Skin of body (tissue), 2 donors: ENCODE data around the gene CYB561D2. TPM values are rescaled to one million over a fixed set of nuclear protein-coding genes. Genes with fewer than 3 reads are reported as not detected.

Experiments
- DNase-seq: peaks from one replicate; lab custom pipeline; 2025; lab: John Stamatoyannopoulos, UW
- total RNA-seq: library from RNA; depleted of rRNA; stranded (reverse); fragments of >200 nt; gene quantifications from one replicate; pipeline ENCODE4 v1.2.3, GENCODE V29; 2014

The CYB561D2 gene
- total RNA-seq, 1 donor from 2014 or later, result 12.2 TPM

DNA sequence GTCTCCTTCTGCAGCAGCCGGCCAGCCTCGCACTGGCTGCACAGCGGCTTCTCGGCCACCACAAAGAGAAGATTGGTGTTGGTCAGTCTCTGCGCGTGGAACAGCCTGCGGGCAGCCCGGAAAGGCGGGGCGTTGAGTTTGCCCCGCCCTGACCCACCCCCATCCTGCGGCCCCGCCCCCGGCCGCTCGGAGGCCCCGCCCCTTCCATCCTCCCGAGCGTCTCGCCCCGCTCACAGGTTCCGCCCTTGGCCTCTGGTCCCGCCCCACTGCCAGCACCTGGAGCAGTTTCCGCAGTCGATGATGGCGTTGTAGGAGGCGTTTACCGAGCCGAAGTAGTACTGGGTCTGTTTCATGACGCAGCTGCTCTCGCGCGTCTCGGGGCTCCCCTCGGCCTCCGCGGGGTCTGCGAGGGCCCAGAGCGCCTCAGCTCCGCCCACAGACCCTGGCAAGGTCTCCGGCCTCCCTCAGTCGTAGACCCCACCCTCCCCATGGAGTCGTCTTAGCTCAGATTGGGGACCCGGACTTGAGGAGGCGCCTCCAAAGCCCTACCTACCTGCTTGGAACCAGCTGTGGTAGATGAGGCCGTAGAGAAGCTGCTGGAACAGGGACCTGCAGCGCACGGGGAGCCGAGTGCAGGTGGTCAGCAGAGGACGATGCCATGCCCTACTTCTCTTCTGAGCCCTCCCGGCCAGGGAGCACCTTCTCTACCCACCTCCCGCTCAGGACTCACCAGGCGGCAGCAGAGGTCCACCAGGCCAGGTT lies 14.6 kb downstream of the CYB561D2 start:
- peak; percentile 41 for DNase-seq

DNA sequence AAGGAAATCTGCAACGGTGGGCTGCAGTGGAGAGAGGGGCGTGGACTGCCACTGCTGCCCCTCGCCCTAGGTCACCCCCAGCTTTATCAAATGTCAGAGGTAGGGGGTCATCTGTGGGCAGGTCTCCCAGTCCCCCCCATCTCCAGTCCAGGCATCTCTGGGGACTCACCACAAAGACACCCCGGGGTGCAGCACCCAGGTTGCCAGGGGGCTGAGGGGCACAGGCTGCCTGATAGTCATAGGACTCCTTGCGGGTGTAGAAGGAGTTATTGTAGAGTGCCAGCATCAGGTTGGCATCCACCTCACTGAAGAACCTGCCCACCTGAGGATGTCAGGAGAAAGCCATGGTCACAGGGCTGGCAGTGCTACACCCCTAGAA lies 15.2 kb downstream of the CYB561D2 start:
- DNase-seq, result no peak

DNA sequence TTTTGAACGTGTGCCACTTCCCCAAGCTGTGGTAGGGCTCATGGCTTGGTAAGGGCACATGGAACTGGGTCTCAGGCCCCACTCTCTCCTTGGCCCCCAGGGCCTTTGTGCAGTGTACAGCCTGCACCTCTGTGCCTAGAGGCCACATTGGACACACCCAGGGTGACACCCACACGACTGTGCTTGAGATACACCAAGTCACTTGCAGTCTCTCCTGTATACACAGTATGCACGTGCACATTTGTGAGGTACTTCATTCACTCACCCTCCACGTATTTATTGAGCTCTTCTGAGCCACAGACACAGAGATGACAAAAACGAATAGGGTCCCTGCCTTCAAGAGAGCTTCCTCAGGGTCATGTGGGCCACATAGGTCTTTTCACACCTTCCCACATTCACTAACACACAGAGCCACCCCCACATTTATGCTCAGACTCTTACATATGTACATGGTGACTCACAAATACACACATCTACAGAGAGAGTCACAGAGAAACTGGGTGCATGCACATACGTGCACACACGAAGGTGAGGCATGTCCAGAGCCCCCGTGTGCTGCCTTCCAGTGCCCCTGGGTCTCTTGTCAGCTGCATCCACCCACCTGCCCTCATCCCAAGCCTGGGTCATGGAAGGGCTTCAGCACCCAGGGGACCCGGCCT lies 18.5 kb downstream of the CYB561D2 start:
- DNase-seq, result no peak

DNA sequence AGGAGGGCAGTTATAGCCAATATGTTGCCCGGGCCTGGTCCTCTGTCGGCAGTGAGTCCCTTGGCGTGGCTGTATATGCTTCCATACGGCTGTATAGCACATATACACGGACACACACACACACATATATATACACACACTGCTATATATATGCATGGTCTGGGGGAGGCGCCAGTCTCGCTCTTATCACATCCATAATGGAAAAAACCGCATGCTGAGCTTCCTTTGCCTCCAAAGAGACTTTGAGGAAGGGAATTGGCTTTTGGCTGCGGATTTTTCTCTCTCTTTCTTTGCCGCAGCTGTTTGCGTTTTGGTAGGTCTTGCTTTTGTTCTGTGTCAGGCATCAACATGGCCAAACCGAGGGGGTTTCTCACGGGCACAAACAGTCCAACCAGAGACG lies 19.9 kb downstream of the CYB561D2 start:
- DNase-seq, result peak; percentile 78

DNA sequence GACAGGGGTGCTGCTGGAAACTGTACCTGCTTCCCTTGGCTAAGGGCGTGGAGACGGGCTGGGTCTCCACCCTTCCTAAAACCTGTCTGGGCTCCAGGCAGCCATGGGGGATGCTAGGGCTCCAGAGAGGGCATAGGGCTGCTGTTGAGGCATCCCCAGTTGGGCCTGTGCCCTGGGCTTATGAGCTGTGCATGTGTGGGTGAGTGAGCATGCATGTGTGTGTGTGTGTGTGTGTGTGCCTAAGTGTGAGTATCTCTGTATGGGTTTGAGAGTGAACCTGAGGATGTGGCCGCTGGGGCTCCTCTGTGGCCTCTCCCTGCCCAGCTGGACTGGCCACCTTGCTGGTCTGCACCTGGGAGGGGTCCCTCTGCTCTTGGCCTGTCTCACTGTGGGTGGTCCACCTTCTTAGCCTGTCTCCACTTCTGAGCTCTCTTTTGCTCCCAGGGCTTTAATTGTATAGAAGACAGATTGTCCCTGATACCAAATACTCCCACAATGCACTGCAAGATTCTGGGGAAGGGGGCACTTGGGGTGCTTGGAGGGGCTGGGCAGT lies 20.5 kb downstream of the CYB561D2 start:
- no peak for DNase-seq

DNA sequence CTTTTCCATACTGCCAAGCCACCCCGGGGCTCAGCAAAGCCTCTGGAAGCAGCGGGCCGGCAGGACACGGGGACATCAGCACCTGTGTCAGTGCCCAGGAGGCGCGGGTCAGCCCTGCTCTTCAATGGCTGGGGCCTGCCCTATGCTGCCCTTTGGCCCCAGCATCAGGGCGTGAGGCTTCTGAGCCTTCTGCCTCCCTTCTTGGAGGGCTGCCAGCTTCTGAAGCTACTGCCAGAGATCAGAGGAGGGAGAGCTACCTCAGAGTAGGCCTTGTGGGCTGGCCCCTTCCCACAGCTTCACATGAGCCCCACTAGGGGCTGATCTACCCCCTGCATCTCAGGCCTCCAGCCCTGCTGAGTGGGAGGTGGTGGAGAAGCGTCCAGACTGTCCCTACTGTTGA lies 21.7 kb downstream of the CYB561D2 start:
- DNase-seq, result no peak

DNA sequence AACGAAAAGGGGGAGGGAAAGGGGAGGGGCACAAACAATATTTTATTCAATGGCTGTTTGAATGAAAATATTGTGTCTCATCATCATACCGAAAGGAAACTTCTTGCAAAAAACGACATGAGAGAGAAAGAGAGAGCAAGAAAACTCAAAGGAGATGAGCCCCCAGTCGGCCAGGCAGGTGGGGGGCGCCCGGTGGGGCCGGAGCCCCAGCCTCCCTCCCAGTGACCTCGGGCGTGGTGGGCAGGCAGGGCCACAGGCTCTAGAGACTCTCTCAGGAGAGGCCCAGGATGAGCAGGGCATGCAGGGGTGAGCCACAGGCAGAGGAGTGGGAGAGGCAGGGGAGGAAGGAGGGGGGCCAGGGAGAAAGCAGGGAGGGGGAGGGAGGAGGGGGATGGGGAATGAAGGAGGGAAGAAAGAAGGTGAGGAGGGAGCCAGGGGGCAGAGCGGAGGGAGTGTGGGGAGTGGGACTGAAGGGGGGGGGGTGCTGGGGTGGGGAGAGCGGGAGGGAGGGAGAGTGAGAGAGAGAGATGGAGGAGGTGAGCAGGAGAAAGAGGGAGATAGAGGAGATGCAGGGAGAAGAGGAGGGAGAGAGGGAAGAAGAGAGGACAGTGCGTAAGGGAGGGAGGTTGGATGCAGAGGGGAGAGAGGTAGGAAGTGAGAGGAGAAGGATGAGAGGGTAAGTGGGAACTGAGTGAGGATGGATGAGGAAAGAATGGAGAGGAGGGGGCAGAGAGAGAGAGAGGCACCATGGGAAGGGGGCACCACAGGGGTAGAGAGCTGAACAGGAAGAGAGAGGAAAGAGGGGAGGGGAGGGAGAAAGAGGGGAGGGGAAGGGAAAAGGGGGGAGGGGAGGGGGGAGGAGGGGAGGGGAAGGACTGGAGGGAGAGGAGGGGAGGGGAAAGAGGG lies 22.7 kb downstream of the CYB561D2 start:
- DNase-seq, result no peak

DNA sequence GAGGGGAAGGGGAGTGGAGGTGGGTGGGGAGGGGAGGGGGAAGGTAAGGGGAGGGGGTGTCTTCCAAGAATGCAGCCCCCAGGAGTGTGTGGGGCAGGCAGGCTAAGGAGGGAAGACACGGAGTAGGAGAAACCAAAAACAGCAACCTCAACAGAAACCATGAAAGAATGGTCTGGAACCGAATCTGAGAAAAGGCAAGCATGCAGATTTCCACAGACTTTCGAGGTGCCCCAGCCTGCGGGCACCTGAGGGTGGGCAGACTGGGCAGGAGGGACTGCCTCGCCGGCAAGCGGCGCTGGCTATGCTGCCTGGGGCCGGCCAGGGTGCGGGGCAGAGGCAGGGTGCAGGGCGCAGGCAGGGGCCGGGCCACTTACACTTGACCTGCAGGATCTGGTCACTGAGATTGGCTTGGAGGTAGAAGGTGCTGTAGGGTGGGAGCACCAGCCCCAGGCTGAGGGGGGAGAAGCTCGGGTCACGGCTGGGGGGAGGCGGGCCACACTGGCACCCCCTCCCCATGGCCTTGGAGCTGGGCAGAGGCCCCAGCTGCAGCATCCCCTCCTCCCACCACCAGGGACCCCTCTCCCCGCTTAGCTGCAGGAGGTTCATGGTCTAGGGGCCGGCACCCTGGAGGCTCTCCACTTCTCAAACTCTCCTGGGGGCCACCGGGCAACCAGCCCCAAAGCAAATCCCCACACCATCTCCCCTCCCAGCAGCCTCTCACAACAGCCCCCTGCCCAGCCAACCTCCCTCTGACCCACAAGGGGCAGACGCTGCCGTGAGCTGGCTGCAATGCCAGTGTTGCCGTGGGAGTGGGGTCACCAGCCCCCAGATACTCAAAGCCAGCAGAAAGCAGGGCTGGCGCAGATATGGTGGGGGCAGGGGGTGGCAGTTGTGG lies 23.9 kb downstream of the CYB561D2 start:
- DNase-seq, result no peak

DNA sequence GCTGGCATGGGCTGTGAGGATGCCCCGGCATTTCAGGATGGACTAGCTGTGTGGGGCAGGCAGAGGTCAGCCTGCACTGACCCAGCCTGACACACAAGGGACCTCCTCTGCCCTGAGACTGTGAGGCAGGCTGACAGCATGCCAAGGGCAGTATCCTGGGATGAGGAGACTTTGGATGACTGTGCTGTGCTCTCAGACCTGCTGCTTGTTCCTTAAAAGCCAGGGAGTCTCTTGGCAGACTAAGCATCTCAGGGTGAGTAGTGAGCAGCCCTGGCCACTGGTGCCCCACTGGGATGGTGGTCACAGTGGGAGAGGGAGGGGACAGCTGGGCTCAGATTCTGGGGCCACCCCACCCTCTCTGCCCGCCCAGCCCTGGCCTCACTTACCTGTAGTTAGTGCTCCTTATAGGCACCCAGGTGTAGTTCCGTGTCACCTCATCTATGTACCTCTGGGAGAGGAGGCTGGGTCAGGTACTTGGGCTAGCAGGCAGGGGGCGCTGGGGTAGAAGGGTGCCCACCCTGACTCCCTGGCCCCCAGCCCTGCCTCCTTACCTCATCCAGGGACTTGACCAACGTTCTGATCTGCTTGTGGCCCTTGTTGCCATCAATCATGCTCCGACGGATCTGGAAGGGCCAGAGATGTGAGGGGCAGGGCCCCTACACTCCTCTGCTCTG lies 24.7 kb downstream of the CYB561D2 start:
- DNase-seq, result no peak

DNA sequence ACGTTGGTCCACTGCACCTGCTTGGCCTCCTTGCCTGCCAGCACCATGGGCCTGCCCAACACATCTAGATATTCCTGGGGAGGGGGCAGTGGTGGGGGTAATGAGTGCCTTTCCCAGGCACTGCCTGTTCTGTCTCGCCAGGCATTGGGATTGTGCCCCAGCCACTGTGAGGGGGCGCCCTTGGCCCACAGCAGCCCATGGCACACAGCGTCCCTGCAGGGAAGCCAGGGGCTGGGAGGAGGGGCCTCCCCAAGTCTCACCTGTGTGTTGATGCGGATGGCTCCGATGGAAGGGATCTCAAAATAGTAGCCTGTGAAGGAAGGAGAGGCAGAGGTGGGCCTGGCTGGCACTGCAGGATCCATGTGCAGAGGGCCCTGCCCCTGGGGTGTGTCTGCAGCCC lies 27.4 kb downstream of the CYB561D2 start:
- no peak for DNase-seq

DNA sequence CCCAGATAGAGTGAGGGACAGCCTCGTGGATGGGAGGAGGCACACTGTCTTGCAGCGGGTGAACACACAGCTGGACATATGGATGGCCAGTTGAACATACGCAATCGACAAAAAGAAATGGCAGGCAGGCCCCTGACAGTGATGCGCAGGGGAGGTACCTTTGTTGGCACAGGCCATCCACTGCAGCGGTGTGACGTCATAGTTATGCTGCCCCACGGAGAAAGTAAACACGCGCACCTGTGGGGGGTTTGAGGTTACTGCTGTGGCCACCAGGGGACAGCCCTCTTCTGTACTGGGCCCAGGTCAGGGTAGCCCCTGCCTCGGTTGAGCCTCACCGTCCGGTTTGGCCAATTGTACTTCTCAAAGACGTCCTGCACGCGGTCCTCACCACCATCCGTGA lies 28.1 kb downstream of the CYB561D2 start:
- no peak for DNase-seq

DNA sequence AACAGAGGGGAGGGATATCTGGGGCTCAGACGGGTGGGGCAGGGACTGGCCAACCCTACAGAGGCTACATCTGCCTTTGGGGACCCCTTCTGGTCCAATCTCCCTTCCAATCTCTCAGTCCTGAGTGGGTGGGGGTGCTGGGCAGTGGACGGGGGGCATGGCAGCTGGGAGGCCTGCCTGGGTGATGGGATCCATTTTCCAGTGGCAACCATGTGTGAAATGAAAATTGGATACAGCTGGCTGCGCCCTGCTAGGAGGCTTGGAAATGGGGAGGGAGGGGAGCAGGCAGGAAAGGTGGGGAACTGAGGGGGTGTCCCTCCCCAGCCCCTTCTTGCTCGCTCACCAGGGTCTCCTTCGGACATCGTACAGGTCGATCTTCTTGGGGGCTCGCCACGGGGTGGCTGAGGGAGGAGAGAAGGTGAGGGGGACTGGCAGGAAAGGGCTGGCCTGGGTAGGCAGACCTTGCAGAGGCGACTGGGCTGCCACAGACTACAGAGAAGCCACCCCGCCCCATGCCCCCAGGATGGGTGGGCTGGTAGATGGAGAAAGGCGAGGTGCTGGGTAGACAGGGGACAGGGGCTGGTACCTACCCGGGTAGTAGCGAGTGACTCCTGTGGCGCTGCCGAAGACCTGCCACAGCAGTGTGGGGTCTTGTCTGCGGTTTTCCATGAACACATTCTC lies 29.9 kb downstream of the CYB561D2 start:
- DNase-seq, result no peak

DNA sequence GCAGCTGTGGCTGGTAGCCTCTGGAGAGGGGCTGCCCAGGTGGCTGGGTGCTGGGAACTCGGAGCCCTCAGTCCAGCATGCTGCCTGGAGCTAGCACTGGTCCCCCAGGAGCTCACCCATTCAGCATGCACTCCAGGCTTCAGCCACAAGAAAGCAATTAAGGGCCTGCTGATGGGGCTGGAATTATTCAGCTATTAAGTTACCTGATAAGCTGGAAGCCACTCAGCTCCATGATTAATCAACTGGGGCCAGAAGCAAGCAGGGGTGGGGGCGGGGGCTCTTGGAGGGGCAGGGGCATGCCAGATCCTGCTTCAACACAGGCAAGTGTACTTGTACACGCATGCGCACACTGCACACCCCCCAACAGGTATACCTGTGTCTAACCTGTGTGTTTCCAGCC lies 30.7 kb downstream of the CYB561D2 start:
- no peak for DNase-seq

DNA sequence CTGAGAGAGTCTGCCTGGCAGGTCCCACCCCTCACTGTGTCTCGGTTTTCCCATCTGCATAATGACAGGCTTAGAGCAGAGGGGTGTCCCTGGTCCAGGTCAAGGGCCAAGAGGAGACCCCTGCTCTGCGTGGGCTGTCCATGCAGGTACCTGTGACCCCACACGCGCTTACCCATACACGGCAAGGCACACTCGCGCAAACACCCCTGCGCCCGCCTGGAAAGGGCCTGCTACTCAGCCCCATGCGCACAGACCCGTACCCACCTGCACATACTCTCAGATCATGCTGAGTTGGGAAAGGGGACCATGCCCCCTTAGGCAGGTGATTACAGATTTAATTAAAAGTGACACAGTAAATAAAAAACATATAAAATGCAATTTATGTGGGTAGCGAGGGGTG lies 32.1 kb downstream of the CYB561D2 start:
- no peak for DNase-seq

DNA sequence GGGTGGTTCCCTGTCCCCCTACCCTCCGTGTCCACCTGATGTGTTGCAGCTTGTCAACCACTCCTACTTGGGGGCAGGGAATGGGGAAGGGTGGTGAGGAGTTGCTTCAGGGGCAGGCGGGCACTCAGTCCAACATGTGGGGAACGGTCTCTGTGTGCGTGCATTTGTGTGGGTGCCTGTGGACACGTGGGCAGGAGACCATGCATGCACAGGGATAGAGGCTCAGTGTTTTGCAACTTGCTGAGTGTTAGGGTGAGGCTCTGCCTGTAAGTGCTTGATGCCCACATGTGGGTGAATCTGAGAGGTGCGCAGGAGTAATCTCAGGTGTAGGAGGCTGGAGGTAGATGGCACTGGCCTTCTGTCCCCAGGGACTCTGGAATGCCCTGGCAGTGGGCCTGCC lies 33.1 kb downstream of the CYB561D2 start:
- DNase-seq, result no peak

DNA sequence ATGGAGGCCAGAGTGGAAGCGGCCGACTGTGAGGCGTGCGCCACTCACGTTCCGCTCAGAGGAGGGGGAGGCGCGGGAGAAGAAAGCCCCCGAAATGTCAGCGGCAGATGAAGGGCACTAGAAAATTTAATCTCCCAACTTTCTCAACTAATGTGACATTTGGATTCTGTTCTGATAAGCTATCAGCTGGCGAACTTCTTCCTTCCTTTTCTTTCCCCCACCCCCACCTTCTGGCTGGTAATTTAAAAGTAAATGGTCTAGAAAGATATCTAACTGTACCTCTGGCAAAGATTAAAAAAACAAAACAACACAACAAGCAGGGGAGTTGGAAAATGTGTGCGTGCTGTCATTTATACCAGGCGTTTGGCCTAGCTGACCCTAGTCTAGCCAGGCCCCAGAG lies 35.1 kb downstream of the CYB561D2 start:
- DNase-seq, result no peak

DNA sequence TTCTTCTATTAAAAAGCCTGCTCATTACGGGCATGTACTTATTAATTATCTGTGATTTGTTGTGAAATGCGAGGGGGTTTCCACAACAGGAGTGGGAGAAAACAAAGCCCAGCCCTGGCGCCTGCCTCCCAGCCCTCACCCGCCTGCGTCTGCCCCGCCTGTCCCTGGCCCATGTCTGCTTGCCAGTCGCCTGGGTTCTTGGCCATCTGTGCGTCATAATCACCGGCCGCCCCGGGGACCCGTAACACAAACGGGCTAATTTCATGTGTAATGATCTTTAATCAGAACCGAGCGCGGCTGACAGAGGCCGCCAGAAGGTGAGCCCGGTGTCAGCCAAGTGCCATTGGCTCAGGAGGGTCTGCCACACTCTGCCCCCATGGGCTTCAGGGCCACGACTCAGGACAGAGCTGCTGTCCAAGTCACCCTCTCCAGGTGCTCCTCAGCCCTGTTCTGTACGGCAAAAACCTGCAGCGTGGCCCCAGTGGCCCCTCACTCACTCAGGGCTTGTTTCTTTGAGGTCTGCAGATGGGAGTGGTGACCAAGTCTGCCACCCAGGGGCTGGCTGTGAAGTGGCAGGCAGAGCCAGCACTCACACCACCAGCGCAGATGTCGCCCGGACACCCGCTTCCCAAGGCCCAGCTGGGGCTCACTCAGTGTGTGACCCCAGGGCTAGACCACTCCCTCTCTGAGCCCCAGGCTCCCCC lies 37.5 kb downstream of the CYB561D2 start:
- no peak for DNase-seq

DNA sequence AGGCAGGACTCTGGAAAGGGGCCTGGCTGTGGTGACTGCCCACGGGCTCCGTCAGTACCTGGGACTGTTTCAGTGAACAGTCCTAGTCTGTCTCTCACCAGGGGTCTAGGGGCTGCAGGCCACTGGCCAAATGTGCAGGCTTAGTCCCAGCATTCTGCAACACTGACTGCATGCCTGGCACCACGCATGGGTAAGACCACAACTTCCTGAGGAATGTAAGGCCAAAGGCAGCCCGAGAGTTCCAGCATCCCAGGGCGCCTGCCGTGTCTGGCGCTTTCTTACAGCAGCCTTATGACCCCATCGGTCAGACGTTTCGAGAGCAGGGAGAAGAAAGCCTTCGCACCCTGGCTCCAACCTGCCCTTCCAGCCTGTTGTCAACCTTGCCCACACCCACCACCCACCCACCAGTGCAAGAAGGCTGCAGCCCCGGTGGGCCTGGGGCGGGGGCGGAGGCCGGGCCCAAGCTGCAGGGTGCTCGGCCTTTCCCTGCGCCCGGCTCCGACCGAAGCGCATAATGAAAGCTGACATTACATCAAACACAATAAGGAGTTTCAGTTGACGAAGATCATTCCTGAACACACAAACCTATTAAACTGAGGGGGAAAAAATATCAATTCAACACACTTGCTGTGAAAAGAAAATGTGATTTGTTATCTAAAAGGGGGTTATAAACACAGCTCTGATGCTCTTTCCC lies 38.2 kb downstream of the CYB561D2 start:
- DNase-seq, result no peak

DNA sequence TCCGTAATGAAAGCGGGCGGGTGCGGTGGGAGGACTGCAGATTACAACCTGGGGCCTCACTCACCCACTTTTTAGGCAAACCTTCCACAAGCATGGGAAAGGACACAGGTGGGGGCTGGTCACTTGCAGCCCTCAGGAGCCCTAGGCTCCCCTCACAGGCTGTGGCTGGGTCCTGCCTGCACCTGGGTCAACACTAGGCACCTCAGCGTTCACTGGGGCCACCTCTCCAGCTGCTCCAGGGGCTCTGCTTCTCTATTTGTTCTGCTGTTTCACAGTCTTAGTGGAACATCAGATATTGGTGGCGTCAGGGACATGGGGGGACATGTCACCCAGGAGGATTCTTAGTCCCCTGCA lies 38.7 kb downstream of the CYB561D2 start:
- no peak for DNase-seq
